Stimulated activated naive CD8-positive, alpha-beta T cell treated with anti-CD3 and anti-CD28 coated beads, Interleukin-15, amount 100 ng/mL, for 72 hours (primary cell): ENCODE results near the gene ADAMTSL4.
A peak's percentile ranks its signal among the peaks of the same experiment; 100 is the strongest.

ENCODE experiments used
- ATAC-seq: fragments of 150-1000 bp; cut with Tn5 transposase; 2 replicates; pipeline ENCODE4 v1.10.0; 2021; ENCODE audit warnings: mild to moderate bottlenecking, moderate library complexity
- DNase-seq, 2 donors: peaks; one replicate each; pipeline ENCODE4 v3.0.0; 2021 to 2022
- H3K27ac Mint-ChIP-seq, 2 donors: one replicate each; pipeline ENCODE4 v1.8.0; 2022; ENCODE audit warnings: mild to moderate bottlenecking in 2 of 2, mixed read lengths in 2 of 2, moderate library complexity in 2 of 2
- H3K27me3 Mint-ChIP-seq: one replicate; pipeline ENCODE4 v1.8.0; 2022; ENCODE audit warnings: mixed read lengths
- H3K4me1 Mint-ChIP-seq: one replicate; pipeline ENCODE4 v1.8.0; 2022; ENCODE audit warnings: mild to moderate bottlenecking, mixed read lengths
- H3K4me3 Mint-ChIP-seq, 2 donors: one replicate each; pipeline ENCODE4 v1.8.0; 2022; ENCODE audit warnings: mild to moderate bottlenecking in 2 of 2, mixed read lengths in 2 of 2, moderate library complexity in 1 of 2
- H3K9me3 Mint-ChIP-seq, 2 donors: one replicate each; pipeline ENCODE4 v1.8.0; 2022; ENCODE audit warnings: mixed read lengths in 2 of 2

ADAMTSL4 gene

DNA sequence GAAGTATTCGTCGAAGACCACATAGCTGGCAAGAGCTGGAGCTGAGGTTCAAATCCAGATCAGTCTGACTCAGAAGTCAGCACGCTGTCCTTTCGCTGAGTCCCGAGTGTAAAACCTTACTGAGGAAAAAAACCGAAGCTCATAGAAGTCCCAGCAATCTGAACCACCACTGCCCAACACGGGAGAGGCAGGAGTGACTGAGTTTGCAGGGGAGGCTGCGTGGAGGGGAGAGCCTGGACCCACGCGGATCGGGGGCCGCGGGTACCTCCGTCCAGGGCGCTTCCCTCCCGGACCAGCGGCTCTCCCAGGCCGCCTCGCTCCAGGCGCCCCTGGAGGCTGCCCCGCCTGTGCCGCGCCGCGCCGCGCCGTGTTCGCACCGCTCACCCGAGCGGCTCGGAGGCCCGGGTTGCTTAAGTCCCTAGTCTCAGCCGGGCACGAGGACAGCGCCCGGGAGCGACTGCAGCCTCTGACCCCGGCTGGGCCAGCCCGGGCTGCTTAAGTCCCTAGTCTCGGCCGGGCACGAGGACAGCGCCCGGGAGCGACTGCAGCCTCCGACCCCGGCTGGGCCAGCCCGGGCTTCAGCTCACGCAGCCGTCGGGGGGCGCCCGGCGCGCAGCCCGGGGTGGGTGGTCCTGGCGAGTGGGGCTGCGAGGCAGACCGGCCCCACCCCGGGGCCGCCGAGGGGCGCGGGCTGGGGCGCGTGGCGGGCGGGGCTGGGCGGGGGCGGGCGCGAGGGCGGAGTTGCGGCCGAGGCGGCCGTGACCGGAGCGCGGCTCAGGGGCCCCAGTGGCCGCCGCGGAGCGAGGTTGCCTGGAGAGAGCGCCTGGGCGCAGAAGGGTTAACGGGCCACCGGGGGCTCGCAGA is at the start of gene ADAMTSL4:
ADAMTSL4 (plus strand) TSS at position 777 of the 864 bp plus-strand sequence. CDS start 2,881 bp downstream, outside the sequence.
- DNase-seq (peak; percentile 52 to 54), ATAC-seq (peak; percentile 81)
- Mint-ChIP-seq H3K4me1 (peaks cover 43% of the 10 kb centered on the region), H3K9me3 (no peaks in the 10 kb centered on the region), H3K4me3 (peak within 1 kb of the TSS; percentile 80 to 84), H3K27me3 (peaks cover 69% of the 10 kb centered on the region), H3K27ac (peak within 1 kb of the TSS in 1 of 2 donors; percentile 52)

DNA sequence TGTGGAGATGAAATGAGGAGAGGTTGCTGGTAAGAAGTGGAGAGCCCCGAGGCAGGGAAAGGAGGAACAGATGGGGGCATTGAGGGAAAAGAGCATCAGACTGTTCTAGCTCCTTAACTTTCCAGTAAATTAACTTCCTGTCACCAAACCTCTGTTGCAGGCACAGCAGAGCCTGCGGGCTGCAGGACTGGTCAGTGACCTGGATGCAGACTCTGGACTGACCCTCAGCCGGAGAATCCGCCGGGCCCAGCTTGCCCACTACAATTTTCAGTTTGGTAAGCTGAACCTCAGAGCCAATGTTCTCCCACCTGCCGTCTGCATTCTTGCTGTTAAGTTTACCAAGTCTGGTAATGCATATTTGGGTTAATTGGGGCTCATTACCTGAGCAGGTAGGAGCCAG is 43.8 kb upstream of the ADAMTSL4 start:
- DNase-seq (no peak), ATAC-seq (no peak)
- H3K27ac Mint-ChIP-seq, result no peak overlapping the region
- no peaks in the 10 kb centered on the region for H3K9me3 Mint-ChIP-seq
- H3K4me3 Mint-ChIP-seq, result no peak overlapping the region
- H3K4me1 Mint-ChIP-seq, result peaks cover 9% of the 10 kb centered on the region
- no peaks in the 10 kb centered on the region for H3K27me3 Mint-ChIP-seq

DNA sequence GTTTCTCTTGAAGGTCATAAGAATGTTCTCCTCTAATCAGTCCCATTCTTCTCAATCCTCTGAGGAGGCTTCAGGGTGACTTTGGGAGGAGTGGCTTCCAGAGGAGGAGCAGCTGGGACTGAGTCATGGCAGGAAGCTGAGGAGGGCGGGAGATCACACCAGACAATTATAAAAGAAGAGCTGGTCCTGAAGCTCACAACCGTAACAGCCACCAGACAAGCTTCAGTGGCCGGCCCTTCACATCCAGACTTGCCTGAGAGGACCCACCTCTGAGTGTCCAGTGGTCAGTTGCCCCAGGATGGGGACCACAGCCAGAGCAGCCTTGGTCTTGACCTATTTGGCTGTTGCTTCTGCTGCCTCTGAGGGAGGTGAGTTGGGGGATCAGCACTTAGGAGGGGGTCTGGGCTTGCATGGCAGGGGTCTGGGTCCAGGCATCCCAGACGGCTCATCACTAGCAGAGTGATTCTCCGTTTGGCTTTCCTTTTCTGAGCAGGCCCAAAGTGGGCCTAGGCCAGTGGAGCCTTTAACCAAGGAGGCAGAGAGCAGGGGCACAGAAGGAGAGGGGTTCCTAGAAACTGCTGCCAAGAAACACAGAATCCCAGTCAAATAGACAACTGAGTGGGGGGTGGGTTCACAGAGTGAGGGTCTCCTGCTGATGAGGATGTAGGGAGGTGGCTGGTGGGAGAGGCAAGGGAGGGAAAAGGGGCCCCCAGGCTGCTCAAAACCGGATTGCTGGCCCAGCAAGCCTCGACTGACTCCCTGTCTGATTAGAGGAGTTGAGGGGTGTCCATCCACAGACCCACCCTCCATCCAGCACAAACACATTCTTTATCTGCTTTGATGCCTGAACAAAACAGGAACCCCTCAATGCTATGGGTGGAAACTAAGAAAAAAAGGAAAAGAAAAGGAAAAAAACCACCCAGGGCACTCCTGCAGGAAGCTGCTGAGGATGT is 41.0 kb upstream of the ADAMTSL4 start, which contains the start of gene ECM1:
ECM1 (plus strand) TSS at position 198 of the 953 bp plus-strand sequence; CDS start at position 299, 101 bp downstream.
- ATAC-seq, result no peak
- Mint-ChIP-seq H3K4me1 (peaks cover 10% of the 10 kb centered on the region), H3K27me3 (no peaks in the 10 kb centered on the region), H3K4me3 (no peak within 1 kb of the TSS), H3K27ac (peak within 1 kb of the TSS in 1 of 2 donors; percentile 71), H3K9me3 (no peaks in the 10 kb centered on the region)
- no peak for DNase-seq

DNA sequence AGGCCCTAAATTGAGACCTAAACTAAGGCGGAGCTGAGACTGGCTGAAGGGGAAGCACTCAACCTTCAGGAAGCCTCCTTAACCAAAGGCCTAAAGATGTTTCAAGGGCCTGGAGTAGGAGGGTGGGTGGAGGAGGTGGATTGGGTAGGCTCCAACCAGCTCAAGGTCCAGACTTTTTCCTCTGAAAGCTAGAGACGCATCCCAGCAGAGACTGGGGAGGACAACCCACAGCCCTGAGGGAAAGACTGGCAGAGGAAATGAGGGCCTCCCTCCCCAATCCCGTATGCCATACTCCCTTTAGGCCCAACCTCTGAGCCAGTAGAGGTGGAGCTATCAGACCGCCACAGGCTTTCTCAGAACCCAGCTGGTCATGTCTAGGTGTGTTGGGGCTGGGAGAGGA is 40.2 kb upstream of the ADAMTSL4 start:
- Mint-ChIP-seq H3K4me1 (peaks cover 15% of the 10 kb centered on the region), H3K4me3 (no peak overlapping the region), H3K27me3 (no peaks in the 10 kb centered on the region), H3K9me3 (no peaks in the 10 kb centered on the region), H3K27ac (no peak overlapping the region)
- ATAC-seq, result no peak
- DNase-seq, result no peak

DNA sequence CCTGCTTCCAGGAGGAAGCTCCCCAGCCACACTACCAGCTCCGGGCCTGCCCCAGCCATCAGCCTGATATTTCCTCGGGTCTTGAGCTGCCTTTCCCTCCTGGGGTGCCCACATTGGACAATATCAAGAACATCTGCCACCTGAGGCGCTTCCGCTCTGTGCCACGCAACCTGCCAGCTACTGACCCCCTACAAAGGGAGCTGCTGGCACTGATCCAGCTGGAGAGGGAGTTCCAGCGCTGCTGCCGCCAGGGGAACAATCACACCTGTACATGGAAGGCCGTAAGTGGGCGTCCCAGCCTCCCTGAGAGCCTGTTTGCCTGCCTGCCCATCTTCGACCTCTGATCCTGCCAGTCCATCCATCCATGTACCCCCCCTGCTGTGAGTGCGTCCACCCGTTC is 37.7 kb upstream of the ADAMTSL4 start:
- Mint-ChIP-seq H3K27ac (no peak overlapping the region), H3K4me1 (peaks cover 31% of the 10 kb centered on the region), H3K9me3 (no peaks in the 10 kb centered on the region), H3K27me3 (no peaks in the 10 kb centered on the region), H3K4me3 (no peak overlapping the region)
- DNase-seq (no peak), ATAC-seq (no peak)

DNA sequence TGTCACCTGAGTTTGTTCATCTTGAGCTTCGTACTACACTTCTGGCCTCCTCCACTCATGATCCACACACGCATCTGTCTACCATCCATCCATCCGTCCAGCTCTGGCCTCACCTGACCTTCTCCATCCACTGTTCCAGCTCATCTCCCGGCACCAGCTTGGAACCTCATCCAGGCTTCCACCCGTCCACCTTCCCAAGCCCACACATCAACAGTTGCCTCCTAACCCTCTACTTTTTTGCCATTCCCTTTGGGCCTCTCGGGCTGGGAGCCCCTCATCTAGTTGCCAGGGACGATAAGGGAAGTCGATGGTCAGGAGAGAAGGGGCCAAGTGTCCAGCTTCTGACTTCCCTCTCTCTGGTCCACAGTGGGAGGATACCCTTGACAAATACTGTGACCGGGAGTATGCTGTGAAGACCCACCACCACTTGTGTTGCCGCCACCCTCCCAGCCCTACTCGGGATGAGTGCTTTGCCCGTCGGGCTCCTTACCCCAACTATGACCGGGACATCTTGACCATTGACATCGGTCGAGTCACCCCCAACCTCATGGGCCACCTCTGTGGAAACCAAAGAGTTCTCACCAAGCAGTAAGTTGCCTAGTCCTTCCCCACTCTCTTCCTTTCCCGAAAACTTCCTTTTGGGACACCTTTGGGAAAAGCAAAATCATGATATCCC is 37.1 kb upstream of the ADAMTSL4 start:
- ATAC-seq, result no peak
- Mint-ChIP-seq H3K27me3 (no peaks in the 10 kb centered on the region), H3K4me1 (peaks cover 34% of the 10 kb centered on the region), H3K27ac (no peak overlapping the region), H3K9me3 (no peaks in the 10 kb centered on the region), H3K4me3 (no peak overlapping the region)
- no peak for DNase-seq

DNA sequence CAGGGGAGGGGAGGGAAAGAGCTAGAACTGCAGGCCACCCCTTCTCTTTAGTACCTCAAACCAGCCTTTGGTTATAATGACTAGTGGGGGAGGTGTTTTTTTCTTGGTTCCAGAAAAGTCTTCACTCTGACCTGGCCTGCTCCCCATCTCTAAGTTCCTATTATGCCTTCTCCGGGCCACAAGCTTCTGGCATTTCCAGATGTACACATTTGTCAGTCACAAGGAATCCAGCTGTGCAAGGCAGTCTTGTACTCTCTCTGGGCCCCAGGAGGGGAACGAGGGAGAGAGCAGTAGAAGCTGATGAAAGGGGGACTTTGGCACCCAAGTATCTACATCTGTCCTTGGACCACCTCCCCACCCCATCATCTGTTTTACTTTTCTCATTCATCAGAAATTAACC is 36.4 kb upstream of the ADAMTSL4 start:
- no peak overlapping the region for H3K4me3 Mint-ChIP-seq
- no peak overlapping the region for H3K27ac Mint-ChIP-seq
- no peak for ATAC-seq
- no peaks in the 10 kb centered on the region for H3K9me3 Mint-ChIP-seq
- DNase-seq, result no peak
- H3K27me3 Mint-ChIP-seq, result no peaks in the 10 kb centered on the region
- H3K4me1 Mint-ChIP-seq, result peaks cover 30% of the 10 kb centered on the region

DNA sequence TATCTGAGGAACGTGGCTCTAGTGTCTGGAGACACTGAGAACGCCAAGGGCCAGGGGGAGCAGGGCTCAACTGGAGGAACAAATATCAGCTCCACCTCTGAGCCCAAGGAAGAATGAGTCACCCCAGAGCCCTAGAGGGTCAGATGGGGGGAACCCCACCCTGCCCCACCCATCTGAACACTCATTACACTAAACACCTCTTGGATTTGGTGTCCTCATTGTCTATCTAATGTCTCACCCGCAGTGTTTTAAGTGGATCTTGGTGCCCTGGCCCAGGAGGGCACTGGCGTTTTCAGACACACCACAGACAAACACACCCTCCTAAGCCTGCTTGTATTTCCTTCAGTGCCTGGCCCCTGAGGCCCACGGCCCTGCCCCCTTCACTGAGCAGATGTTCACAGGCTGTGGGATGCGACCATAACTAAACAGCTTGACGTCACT is 35.8 kb upstream of the ADAMTSL4 start:
- Mint-ChIP-seq H3K27ac (no peak overlapping the region), H3K4me1 (peaks cover 25% of the 10 kb centered on the region), H3K27me3 (no peaks in the 10 kb centered on the region), H3K4me3 (no peak overlapping the region), H3K9me3 (no peaks in the 10 kb centered on the region)
- DNase-seq (no peak), ATAC-seq (no peak)

DNA sequence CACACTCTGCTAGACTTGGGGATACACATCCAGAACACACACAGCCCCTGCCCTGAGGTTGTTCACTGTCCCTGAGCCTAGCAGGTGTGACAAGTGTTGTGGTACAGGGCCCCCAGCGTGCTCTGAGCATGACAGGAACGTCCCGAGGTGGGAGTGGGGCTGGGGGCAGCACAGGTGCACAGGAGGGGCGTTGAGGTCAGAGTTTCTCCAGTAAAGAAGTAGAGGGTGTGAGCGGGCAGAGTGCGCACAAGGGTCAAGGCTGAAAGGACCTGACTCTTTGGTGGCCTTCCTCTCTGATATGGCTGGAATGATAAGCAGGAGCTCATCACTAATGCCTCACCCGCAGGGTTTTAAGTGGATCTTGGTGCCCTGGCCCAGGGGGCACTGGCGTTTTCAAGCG is 34.9 kb upstream of the ADAMTSL4 start:
- DNase-seq (no peak), ATAC-seq (no peak)
- no peaks in the 10 kb centered on the region for H3K27me3 Mint-ChIP-seq
- no peak overlapping the region for H3K27ac Mint-ChIP-seq
- H3K4me3 Mint-ChIP-seq, result peak overlapping the region; percentile 86 to 93
- H3K4me1 Mint-ChIP-seq, result peaks cover 25% of the 10 kb centered on the region
- no peaks in the 10 kb centered on the region for H3K9me3 Mint-ChIP-seq

DNA sequence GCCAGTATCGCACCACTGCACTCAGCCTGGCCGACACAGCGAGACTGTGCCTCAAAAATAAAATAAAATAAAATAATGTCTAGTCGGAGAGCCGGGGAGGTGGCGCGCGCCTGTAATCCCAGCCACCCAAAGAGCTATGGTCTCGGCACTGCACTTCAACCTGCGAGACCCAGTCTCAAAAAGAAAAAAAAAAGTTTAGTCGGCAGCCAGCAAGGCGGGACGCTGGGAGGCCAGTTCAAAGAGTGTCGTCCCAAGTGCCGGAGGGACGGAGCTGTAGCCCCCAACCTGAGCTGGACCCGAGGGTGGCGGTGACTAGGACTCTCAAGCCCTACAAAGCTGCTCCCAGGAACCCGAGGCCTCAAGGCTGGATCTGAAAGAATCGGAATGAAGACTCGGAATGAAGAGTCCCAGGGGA is 34.3 kb upstream of the ADAMTSL4 start:
- Mint-ChIP-seq H3K4me1 (peaks cover 25% of the 10 kb centered on the region), H3K4me3 (peak overlapping the region; percentile 86 to 93), H3K27me3 (no peaks in the 10 kb centered on the region), H3K27ac (peak overlapping the region; percentile 47 to 95), H3K9me3 (no peaks in the 10 kb centered on the region)
- ATAC-seq, result peak; percentile 2
- no peak for DNase-seq

DNA sequence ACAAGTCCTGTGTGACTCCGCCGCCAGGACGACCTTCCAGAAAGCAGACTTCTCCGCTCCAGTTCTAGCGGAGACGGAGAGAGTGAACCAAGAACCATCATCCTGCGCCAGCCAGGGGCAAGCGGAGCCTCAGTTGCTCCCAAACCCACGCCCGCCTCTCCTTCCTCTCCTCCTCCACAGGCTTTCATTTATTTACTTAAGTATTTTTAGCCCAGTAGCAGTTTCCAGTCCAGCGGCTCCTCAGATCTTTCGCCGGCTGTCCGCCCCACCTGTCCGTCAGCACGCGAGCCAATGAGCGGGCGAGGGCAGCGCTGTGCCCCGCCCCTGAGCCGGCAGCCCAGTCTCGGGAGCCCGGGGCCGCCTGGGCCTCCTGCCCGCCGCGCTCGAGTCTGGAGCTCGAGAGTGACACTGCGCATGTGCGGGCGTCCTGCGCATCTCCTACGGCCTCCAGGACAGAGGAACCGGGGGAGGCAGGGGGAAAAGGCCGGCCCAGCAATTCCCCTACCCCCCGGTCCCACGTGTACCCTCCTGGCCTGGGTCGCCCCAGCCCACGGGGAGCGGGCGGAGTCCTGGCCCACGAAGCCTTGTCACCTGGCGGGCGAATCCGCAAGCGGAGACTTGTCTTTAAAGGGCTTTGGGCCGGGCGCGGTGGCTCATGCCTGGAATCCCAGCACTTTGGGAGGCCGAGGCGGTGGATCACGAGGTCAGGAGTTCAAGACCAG is 33.7 kb upstream of the ADAMTSL4 start, which contains the start of gene FALEC:
FALEC (plus strand) TSS at position 425 of the 722 bp plus-strand sequence.
- Mint-ChIP-seq H3K27ac (peak within 1 kb of the TSS; percentile 47 to 95), H3K9me3 (no peaks in the 10 kb centered on the region), H3K4me1 (peaks cover 25% of the 10 kb centered on the region), H3K4me3 (peak within 1 kb of the TSS; percentile 86 to 93), H3K27me3 (no peaks in the 10 kb centered on the region)
- DNase-seq (peak; percentile 93 to 94), ATAC-seq (peak; percentile 98)

DNA sequence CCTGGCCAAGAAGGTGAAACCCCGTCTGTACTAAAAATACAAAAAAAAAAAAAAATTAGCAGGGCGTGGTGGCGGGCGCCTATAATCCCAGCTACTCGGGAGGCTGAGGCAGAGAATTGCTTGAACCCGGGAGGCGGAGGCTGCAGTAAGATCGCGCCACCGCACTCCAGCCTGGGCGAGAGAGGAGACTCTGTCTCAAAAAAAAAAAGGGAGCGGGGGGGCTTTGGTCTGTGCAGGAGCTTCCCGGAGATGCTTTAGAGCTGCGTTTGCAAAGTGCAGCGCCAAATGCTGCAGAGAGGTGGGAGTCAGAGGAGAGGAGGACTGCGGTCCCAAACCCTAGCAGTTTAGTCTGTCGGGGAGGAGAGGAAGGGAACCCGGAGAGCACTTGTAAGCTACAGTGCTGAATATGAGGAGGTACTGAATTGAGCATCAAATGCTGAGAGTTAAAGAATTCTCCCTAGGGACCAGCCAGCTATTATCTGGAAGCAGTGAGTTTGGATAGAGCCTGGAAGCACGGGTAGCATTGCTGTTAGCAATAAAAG is 33.1 kb upstream of the ADAMTSL4 start:
- ATAC-seq (peak; percentile 14), DNase-seq (peak in 1 of 2 donors; percentile 22)
- Mint-ChIP-seq H3K9me3 (no peaks in the 10 kb centered on the region), H3K4me3 (peak overlapping the region; percentile 86 to 93), H3K27me3 (no peaks in the 10 kb centered on the region), H3K4me1 (peaks cover 25% of the 10 kb centered on the region), H3K27ac (peak overlapping the region; percentile 3 to 91)

DNA sequence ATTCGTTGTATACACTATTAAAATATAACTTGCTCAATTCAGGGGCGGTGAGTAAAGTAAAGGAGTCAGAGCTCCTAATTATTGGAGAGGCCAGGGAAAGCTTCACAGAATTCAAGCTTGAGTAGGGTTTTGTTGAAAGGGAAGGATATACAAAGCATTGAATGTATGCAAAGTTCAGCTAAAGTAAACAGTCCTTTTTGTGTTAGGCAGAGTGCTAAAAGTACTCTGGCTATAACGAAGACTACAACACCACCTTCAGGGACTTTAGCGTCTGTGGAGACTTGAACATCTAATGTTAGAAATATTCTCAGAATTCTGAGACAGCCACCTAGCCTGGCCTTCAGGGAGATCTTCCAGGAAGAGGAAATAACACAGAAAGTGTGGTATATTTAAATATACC is 32.6 kb upstream of the ADAMTSL4 start:
- Mint-ChIP-seq H3K9me3 (no peaks in the 10 kb centered on the region), H3K4me1 (peaks cover 25% of the 10 kb centered on the region), H3K27me3 (no peaks in the 10 kb centered on the region), H3K27ac (no peak overlapping the region), H3K4me3 (peak overlapping the region; percentile 86 to 93)
- DNase-seq (no peak), ATAC-seq (no peak)

DNA sequence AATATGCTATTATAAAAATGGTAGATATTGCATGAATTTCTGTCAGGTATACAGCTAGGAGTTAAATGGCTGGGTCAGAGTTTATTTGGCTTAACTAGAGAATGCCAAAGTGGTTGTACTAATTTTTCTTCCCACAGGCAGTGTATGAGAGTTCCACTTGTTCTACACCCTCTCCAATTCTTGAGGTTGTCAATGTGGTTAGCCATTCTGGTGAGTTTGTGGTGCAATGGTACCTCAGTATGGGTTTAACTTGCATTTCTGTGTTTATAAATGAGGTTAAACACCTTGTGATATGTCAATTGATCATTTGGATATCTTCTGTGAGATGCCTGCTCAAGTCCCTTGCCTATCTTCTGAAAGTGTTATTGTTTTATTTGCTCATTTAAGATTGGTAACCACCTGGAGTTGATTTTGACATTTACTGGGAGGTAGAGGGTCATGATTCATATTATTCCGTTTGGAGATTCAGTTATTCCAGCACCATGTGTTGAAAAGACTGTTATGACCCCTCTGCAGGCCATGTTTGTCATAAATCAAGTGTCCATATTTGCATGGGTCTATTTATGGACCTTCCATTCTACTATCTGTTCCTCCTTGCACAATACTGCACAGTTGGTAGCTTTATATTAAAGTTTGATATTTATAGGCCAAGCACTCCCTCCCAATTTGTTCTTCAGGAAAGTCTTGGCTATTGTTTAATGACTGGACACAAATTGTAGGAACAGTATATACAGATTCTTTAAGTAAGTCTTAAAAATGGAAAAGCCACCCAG is 27.8 kb upstream of the ADAMTSL4 start:
- no peak overlapping the region for H3K4me3 Mint-ChIP-seq
- H3K4me1 Mint-ChIP-seq, result peaks cover 4% of the 10 kb centered on the region
- no peak overlapping the region for H3K27ac Mint-ChIP-seq
- DNase-seq (no peak), ATAC-seq (no peak)
- no peaks in the 10 kb centered on the region for H3K27me3 Mint-ChIP-seq
- no peaks in the 10 kb centered on the region for H3K9me3 Mint-ChIP-seq
